ENCODE results near the gene SIAH1. TPM values are rescaled to one million over a fixed set of nuclear protein-coding genes. Genes with fewer than 3 reads are reported as not detected.

The SIAH1 gene
- total RNA-seq, 4 donors from 2014 or later = 20.6 to 37.6 (median 34.4) TPM

- no peak overlapping the region for H3K4me3 ChIP-seq (ENCODE audit: low read depth, poor library complexity, severe bottlenecking)
- TF ChIP-seq POLR2A (IDR thresholded peaks at IDR 0.05) = no peak
- TF ChIP-seq CTCF (IDR thresholded peaks at IDR 0.05) = no peak
- intact Hi-C loops (cut with DNase I; ENCODE audit: low total_unique reads) = no loop called here
These were observed 10.2 kb upstream of the SIAH1 start for GRCh38 chr16:48395375-48395774.

GRCh38 chr16:48394355-48394703 is 9.1 kb upstream of the SIAH1 start:
- DNase-seq (ENCODE audit: low spot score in 2 of 2) = peak in 1 of 2 donors; percentile 48
- no peak for TF ChIP-seq CTCF (IDR thresholded peaks at IDR 0.05)
- TF ChIP-seq POLR2A (IDR thresholded peaks at IDR 0.05) = no peak
- no peak overlapping the region for H3K4me3 ChIP-seq (ENCODE audit: low read depth, poor library complexity, severe bottlenecking)
- intact Hi-C loops (cut with DNase I; ENCODE audit: low total_unique reads) = no loop called here
- 81 to 84% methylated on average over 6 of the region's 6 CpGs for WGBS, 2 donors

More at GRCh38 chr16:48395375-48395774, 10.2 kb upstream of the SIAH1 start:
- peak; percentile 27 to 53 for DNase-seq (ENCODE audit: low spot score in 2 of 2)
- 73 to 88% methylated on average over 3 of the region's 3 CpGs for WGBS, 2 donors

- TF ChIP-seq CTCF (IDR thresholded peaks at IDR 0.05) (no peak), POLR2A (IDR thresholded peaks at IDR 0.05) (no peak)
- DNase-seq (ENCODE audit: low spot score in 2 of 2) = peak; percentile 70 to 87
- WGBS, 2 donors = 51 to 60% methylated on average over 11 of the region's 11 CpGs
These were observed 8.5 kb upstream of the SIAH1 start for GRCh38 chr16:48393485-48394354.

GRCh38 chr16:48392407-48392806 is 7.2 kb upstream of the SIAH1 start:
- WGBS, 2 donors = 94 to 97% methylated on average over 5 of the region's 5 CpGs

More at GRCh38 chr16:48393485-48394354, 8.5 kb upstream of the SIAH1 start:
- intact Hi-C loops (cut with DNase I; ENCODE audit: low total_unique reads) = no loop called here
- H3K4me3 ChIP-seq (ENCODE audit: low read depth, poor library complexity, severe bottlenecking) = no peak overlapping the region

GRCh38 chr16:48386559-48387312 is 1.5 kb upstream of the SIAH1 start:
- DNase-seq (ENCODE audit: low spot score in 2 of 2) = no peak
- WGBS, 2 donors = 84 to 85% methylated on average over 17 of the region's 17 CpGs
- no peak overlapping the region for H3K4me3 ChIP-seq (ENCODE audit: low read depth, poor library complexity, severe bottlenecking)
- intact Hi-C loops (cut with DNase I; ENCODE audit: low total_unique reads) = no loop called here
- TF ChIP-seq POLR2A (IDR thresholded peaks at IDR 0.05) = no peak
- no peak for TF ChIP-seq CTCF (IDR thresholded peaks at IDR 0.05)

More at GRCh38 chr16:48392407-48392806, 7.2 kb upstream of the SIAH1 start:
- no peak for TF ChIP-seq CTCF (IDR thresholded peaks at IDR 0.05)
- no peak for TF ChIP-seq POLR2A (IDR thresholded peaks at IDR 0.05)
- no peak overlapping the region for H3K4me3 ChIP-seq (ENCODE audit: low read depth, poor library complexity, severe bottlenecking)
- intact Hi-C loops (cut with DNase I; ENCODE audit: low total_unique reads) = no loop called here
- peak in 1 of 2 donors; percentile 43 for DNase-seq (ENCODE audit: low spot score in 2 of 2)

Measured in lower leg skin (tissue), 4 donors.